Neural cell (in vitro differentiated cells): ENCODE measurements around the gene CUX1. TPM values are rescaled to one million over a fixed set of nuclear protein-coding genes. Genes with fewer than 3 reads are reported as not detected.

Experiments
- H2AFZ ChIP-seq: fragments of 200-600, 300-800 bp; sonication (generic), shearing (Covaris generic); 2 replicates; pipeline ENCODE4 v1.6.0; 2014; ENCODE audit warnings: low read depth, mild to moderate bottlenecking, antibody characterized with exemption, low read length, moderate library complexity
- H3F3A ChIP-seq: fragments of 200-600 bp; shearing (Covaris generic); 2 replicates; pipeline ENCODE4 v1.6.1; 2016; ENCODE audit warnings: mild to moderate bottlenecking, moderate library complexity, mixed read lengths, antibody characterized with exemption, low read length; ENCODE audit not compliant: insufficient read depth, poor library complexity, severe bottlenecking
- H3K27ac ChIP-seq: fragments of 200-600, 300-800 bp; sonication (generic), shearing (Covaris generic); 2 replicates; pipeline ENCODE4 v1.5.1; 2014; ENCODE audit warnings: mild to moderate bottlenecking, low read length, moderate library complexity
- H3K27me3 ChIP-seq: fragments of 300-800, 200-600 bp; sonication (generic), shearing (Covaris generic); 2 replicates; pipeline ENCODE4 v1.6.0; 2014; ENCODE audit warnings: mild to moderate bottlenecking, low read depth, low read length, moderate library complexity; ENCODE audit not compliant: insufficient read depth
- H3K36me3 ChIP-seq: fragments of 300-800, 200-600 bp; sonication (generic), shearing (Covaris generic); 2 replicates; pipeline ENCODE4 v1.5.1; 2014; ENCODE audit warnings: mild to moderate bottlenecking, antibody characterized with exemption, low read length, moderate library complexity; ENCODE audit not compliant: insufficient read depth
- H3K4me2 ChIP-seq: fragments of 300-800, 200-600 bp; sonication (generic), shearing (Covaris generic); 2 replicates; pipeline ENCODE4 v1.6.0; 2014; ENCODE audit warnings: mild to moderate bottlenecking, low read length
- H3K4me3 ChIP-seq: fragments of 300-800, 200-600 bp; sonication (generic), shearing (Covaris generic); 2 replicates; pipeline ENCODE4 v1.5.1; 2014; ENCODE audit warnings: mild to moderate bottlenecking, low read length, moderate library complexity
- H3K79me2 ChIP-seq: fragments of 200-600 bp; shearing (Covaris generic); replicated peaks from 2 replicates; pipeline ENCODE4 v1.6.0; 2014; ENCODE audit warnings: mild to moderate bottlenecking, low read length, moderate library complexity; ENCODE audit not compliant: insufficient read depth
- H3K9ac ChIP-seq: fragments of 300-800, 200-600 bp; sonication (generic), shearing (Covaris generic); 2 replicates; pipeline ENCODE4 v1.6.1; 2016; ENCODE audit warnings: mild to moderate bottlenecking, low read length, mixed read lengths
- H3K9me2 ChIP-seq: fragments of 200-600 bp; shearing (Covaris generic); 2 replicates; pipeline ENCODE4 v1.6.1; 2016; ENCODE audit warnings: mild to moderate bottlenecking, low read length, mixed read lengths; ENCODE audit not compliant: insufficient read depth
- H3K9me3 ChIP-seq: fragments of 200-600, 300-800 bp; sonication (generic), shearing (Covaris generic); 2 replicates; pipeline ENCODE4 v1.6.1; 2016; ENCODE audit warnings: mild to moderate bottlenecking, mixed run types, low read length, moderate library complexity, mixed read lengths
- H4K20me1 ChIP-seq: fragments of 200-600 bp; shearing (Covaris generic); 2 replicates; pipeline ENCODE4 v1.6.1; 2016; ENCODE audit warnings: mild to moderate bottlenecking, mixed run types; ENCODE audit not compliant: insufficient read depth
- EP300 ChIP-seq: fragments of 450-650 bp; conservative IDR thresholded peaks from 2 replicates; pipeline ENCODE4 v1.6.1; 2014; ENCODE audit warnings: antibody characterized with exemption, mild to moderate bottlenecking, moderate library complexity; ENCODE audit not compliant: poor library complexity, severe bottlenecking
- EZH2 ChIP-seq: fragments of 200-600, 300-800 bp; shearing (Covaris generic), sonication (generic); IDR thresholded peaks from 2 replicates; pipeline ENCODE4 v1.6.1; 2014; ENCODE audit warnings: antibody characterized with exemption, low read length, borderline replicate concordance, mild to moderate bottlenecking; ENCODE audit not compliant: insufficient read depth, poor library complexity, severe bottlenecking
- MXI1 ChIP-seq: fragments of 450-650 bp; conservative IDR thresholded peaks from 2 replicates; pipeline ENCODE4 v1.6.1; 2014; ENCODE audit warnings: antibody characterized with exemption, mild to moderate bottlenecking; ENCODE audit not compliant: poor library complexity, severe bottlenecking
- POLR2AphosphoS5 ChIP-seq: IDR thresholded peaks from 2 replicates; pipeline ENCODE4 v1.6.1; 2012
- RAD21 ChIP-seq: fragments of 450-650 bp; conservative IDR thresholded peaks from 2 replicates; pipeline ENCODE4 v1.6.1; 2014; ENCODE audit warnings: antibody characterized with exemption, mild to moderate bottlenecking, moderate library complexity
- SMC3 ChIP-seq: fragments of 450-650 bp; conservative IDR thresholded peaks from 2 replicates; pipeline ENCODE4 v1.6.1; 2014; ENCODE audit warnings: antibody characterized with exemption, mild to moderate bottlenecking, moderate library complexity; ENCODE audit not compliant: poor library complexity
- TAF1 ChIP-seq: IDR thresholded peaks from 2 replicates; pipeline ENCODE4 v1.6.1; 2012; ENCODE audit warnings: low read depth
- polyA plus RNA-seq: library from polyadenylated mRNA; depleted of rRNA; stranded (reverse); fragments of >200 nt; gene quantifications from 2 replicates; pipeline ENCODE4 v1.2.3, GENCODE V29; 2014
- TF ChIP-seq, protein P1 (sequence below): IDR thresholded peaks from 2 replicates; pipeline ENCODE4 v1.6.1; 2012; ENCODE audit warnings: borderline replicate concordance
- TF ChIP-seq, protein P2 (sequence below): fragments of 450-650 bp; IDR thresholded peaks from 2 replicates; pipeline ENCODE4 v1.5.1; 2014; ENCODE audit warnings: antibody characterized with exemption, mild to moderate bottlenecking, moderate library complexity; ENCODE audit not compliant: poor library complexity, severe bottlenecking

Gene CUX1
- polyA plus RNA-seq, 1 donor from 2014 or later: 26.6 TPM

DNA sequence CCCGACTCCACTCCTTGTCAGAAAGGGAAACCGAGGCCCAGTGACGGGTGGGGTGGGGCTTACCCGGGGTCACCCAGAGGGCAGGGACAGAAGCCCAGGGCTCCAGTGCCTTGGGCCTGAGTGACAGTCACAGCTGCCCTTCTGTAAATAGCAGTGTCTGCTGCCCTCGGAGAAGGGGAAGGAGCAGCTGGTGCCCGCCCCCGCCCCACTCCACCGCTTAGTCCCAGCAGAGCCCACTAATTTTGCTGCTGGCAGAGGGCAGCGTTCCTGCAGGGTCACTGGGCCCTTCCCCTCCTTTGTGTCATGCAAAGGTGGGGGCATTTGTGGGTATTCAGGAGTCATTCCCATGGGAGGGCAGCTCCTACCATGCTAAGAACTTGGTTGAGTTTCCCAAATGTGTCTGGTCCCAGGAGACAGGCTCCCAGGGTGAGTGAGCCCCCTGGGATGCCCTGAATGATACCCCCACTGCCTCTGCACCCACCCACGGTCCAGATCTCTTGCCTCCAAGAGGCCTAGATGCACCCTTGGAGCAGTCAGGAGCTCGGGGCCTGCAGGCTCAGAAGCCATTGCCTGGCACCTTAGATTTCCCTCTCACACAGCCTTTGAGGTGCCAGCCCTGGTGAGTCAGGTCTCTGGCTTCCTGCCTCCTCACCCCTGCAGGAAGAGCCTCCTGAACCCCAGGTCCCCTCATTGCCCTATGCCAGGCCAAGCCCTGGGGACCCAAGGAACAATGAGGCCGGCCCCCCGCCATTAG lies 486.4 kb downstream of the CUX1 start:
- Histone ChIP-seq H3K4me2 (no peak overlapping the region), H3F3A (no peaks in the 10 kb centered on the region), H3K27me3 (no peaks in the 10 kb centered on the region), H3K9me3 (no peaks in the 10 kb centered on the region), H2AFZ (no peak overlapping the region), H4K20me1 (no peaks in the 10 kb centered on the region), H3K79me2 (no peaks in the 10 kb centered on the region), H3K9me2 (no peaks in the 10 kb centered on the region), H3K4me3 (no peak overlapping the region), H3K9ac (no peak overlapping the region), H3K36me3 (no peaks in the 10 kb centered on the region), H3K27ac (no peak overlapping the region)
- TF ChIP-seq RAD21 (no peak), MXI1 (no peak)

DNA sequence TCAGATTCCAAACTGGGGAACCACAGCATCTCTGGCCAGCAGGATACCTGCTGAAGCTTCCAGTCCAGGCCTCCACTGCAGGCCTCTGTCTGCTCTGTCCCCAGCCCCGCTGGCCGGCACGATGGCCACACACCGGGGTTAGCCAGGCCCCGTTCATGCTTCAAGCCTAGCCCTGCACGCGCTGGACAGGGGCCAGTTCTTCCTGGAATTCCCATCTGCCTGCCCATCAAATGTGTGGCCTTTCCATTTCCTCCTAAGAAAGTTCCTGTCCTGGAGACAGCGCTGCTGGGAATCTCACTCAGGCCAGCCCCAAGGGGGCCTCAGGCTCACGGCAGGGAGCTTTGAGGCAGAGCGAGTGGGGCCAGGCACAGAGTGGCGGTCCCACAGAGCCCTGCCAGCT lies 487.2 kb downstream of the CUX1 start:
- no peak overlapping the region for H3K27ac ChIP-seq
- H3K4me2 ChIP-seq: no peak overlapping the region
- TF ChIP-seq, protein P1, sequence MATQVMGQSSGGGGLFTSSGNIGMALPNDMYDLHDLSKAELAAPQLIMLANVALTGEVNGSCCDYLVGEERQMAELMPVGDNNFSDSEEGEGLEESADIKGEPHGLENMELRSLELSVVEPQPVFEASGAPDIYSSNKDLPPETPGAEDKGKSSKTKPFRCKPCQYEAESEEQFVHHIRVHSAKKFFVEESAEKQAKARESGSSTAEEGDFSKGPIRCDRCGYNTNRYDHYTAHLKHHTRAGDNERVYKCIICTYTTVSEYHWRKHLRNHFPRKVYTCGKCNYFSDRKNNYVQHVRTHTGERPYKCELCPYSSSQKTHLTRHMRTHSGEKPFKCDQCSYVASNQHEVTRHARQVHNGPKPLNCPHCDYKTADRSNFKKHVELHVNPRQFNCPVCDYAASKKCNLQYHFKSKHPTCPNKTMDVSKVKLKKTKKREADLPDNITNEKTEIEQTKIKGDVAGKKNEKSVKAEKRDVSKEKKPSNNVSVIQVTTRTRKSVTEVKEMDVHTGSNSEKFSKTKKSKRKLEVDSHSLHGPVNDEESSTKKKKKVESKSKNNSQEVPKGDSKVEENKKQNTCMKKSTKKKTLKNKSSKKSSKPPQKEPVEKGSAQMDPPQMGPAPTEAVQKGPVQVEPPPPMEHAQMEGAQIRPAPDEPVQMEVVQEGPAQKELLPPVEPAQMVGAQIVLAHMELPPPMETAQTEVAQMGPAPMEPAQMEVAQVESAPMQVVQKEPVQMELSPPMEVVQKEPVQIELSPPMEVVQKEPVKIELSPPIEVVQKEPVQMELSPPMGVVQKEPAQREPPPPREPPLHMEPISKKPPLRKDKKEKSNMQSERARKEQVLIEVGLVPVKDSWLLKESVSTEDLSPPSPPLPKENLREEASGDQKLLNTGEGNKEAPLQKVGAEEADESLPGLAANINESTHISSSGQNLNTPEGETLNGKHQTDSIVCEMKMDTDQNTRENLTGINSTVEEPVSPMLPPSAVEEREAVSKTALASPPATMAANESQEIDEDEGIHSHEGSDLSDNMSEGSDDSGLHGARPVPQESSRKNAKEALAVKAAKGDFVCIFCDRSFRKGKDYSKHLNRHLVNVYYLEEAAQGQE: no peak
- no peak for TF ChIP-seq SMC3
- no peak for TF ChIP-seq EZH2
- TF ChIP-seq POLR2AphosphoS5: no peak
- TF ChIP-seq TAF1: no peak
- no peak for TF ChIP-seq RAD21
- TF ChIP-seq MXI1: no peak
- H3K9me2 ChIP-seq: no peaks in the 10 kb centered on the region
- no peak overlapping the region for H3K4me3 ChIP-seq
- H3K27me3 ChIP-seq: no peaks in the 10 kb centered on the region
- no peak overlapping the region for H3K9ac ChIP-seq
- H2AFZ ChIP-seq: no peak overlapping the region
- H4K20me1 ChIP-seq: no peaks in the 10 kb centered on the region
- H3K36me3 ChIP-seq: no peaks in the 10 kb centered on the region
- H3K9me3 ChIP-seq: no peaks in the 10 kb centered on the region
- H3K79me2 ChIP-seq: no peaks in the 10 kb centered on the region
- no peaks in the 10 kb centered on the region for H3F3A ChIP-seq

DNA sequence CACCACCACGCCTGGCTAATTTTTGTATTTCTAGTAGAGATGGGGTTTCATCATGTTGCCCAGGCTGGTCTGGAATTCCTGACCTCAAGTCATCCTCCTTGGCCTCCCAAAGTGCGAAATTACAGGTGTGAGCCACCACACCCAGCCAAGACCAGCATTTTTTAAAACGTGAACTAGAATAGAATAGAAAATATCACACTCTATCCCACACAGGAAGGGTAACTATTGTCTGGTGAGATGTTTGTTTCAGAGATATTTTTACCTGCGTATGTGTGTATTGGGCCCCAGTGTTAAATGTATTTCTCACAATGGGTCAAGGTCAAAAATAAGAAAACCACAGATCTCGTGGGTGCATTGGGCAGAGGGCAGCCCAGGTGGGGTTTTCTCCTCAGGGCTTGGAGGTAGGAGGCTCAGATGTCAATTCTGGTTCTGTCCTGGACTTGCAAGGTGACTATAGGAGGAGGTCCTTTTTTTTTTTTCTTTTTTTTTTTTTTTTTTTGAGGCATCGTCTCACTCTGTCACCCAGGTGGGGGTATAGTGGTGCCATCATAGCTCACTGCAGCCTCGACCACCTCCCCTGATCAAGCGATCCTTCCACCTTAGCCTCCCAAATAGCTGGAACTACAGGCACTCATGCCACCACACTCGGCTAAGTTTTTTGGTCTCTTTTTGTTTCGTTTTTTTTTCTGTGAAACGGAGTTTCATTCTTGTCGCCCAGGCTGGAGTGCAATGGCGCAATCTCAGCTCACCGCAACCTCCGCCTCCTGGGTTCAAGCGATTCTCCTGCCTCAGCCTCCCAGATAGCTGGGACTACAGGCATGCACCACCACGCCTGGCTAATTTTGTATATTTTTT lies 488.2 kb downstream of the CUX1 start:
- TF ChIP-seq RAD21 (no peak), TAF1 (no peak), MXI1 (no peak), EP300 (no peak), EZH2 (no peak), SMC3 (no peak), POLR2AphosphoS5 (no peak)
- TF ChIP-seq, protein P2, sequence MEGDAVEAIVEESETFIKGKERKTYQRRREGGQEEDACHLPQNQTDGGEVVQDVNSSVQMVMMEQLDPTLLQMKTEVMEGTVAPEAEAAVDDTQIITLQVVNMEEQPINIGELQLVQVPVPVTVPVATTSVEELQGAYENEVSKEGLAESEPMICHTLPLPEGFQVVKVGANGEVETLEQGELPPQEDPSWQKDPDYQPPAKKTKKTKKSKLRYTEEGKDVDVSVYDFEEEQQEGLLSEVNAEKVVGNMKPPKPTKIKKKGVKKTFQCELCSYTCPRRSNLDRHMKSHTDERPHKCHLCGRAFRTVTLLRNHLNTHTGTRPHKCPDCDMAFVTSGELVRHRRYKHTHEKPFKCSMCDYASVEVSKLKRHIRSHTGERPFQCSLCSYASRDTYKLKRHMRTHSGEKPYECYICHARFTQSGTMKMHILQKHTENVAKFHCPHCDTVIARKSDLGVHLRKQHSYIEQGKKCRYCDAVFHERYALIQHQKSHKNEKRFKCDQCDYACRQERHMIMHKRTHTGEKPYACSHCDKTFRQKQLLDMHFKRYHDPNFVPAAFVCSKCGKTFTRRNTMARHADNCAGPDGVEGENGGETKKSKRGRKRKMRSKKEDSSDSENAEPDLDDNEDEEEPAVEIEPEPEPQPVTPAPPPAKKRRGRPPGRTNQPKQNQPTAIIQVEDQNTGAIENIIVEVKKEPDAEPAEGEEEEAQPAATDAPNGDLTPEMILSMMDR: no peak
- TF ChIP-seq, protein P1: no peak
- H4K20me1 ChIP-seq: no peaks in the 10 kb centered on the region
- H3K9me3 ChIP-seq: no peaks in the 10 kb centered on the region
- H3K9me2 ChIP-seq: no peaks in the 10 kb centered on the region
- no peak overlapping the region for H3K9ac ChIP-seq
- H3F3A ChIP-seq: no peaks in the 10 kb centered on the region
- no peak overlapping the region for H3K27ac ChIP-seq
- H2AFZ ChIP-seq: no peak overlapping the region
- no peaks in the 10 kb centered on the region for H3K27me3 ChIP-seq
- H3K4me2 ChIP-seq: no peak overlapping the region
- H3K36me3 ChIP-seq: no peaks in the 10 kb centered on the region
- no peak overlapping the region for H3K4me3 ChIP-seq
- H3K79me2 ChIP-seq: no peaks in the 10 kb centered on the region
